ENCODE results near the gene TSC22D1. TPM values are rescaled to one million over a fixed set of nuclear protein-coding genes. Genes with fewer than 3 reads are reported as not detected.

Gene TSC22D1
- total RNA-seq, 1 experiment from 2014 or later, result 194 TPM

GRCh38 chr13:44426461-44426860, 149.7 kb downstream of the TSC22D1 start:
- Histone ChIP-seq H3K9me3 (ENCODE audit: low read length) (no peaks in the 10 kb centered on the region), H3K4me2 (ENCODE audit: low read length) (no peak overlapping the region), H3F3A (ENCODE audit: low read length, unreplicated experiment) (no peaks in the 10 kb centered on the region), H3K9me2 (replicated peaks; ENCODE audit: low read length) (no peaks in the 10 kb centered on the region), H3K4me3 (ENCODE audit: low read length) (no peak overlapping the region), H3K9ac (ENCODE audit: low read length) (no peak overlapping the region), H3K36me3 (ENCODE audit: low read depth, low read length) (no peaks in the 10 kb centered on the region), H3K79me2 (ENCODE audit: low read length) (no peaks in the 10 kb centered on the region), H3K4me1 (ENCODE audit: insufficient read depth, low read length) (no peaks in the 10 kb centered on the region), H4K20me1 (ENCODE audit: low read length) (no peaks in the 10 kb centered on the region), H2AFZ (ENCODE audit: low read length) (no peak overlapping the region), H3K27ac (ENCODE audit: low read length) (no peak overlapping the region), H3K27me3 (ENCODE audit: low read length) (no peaks in the 10 kb centered on the region)
- DNase-seq, result no peak
- BruUV-seq (replicated peaks), result no TSS peak
- intact Hi-C loops (cut with micrococcal nuclease), result no loop called here
- ChIA-PET POLR2A (ENCODE audit: unreplicated experiment) (no interaction called here), CTCF (no interaction called here)
- TF ChIP-seq CTCF (conservative IDR thresholded peaks at IDR 0.05; ENCODE audit: low read depth, low read length) (no peak), EZH2 (IDR thresholded peaks at IDR 0.05; ENCODE audit: low read length, unreplicated experiment) (no peak), EZH2phosphoT487 (IDR thresholded peaks at IDR 0.05; ENCODE audit: borderline replicate concordance, low read length) (no peak)
- no peak for ATAC-seq

GRCh38 chr13:44425815-44426078, 150.4 kb downstream of the TSC22D1 start:
- H3K27ac ChIP-seq (ENCODE audit: low read length), result no peak overlapping the region
- H3K36me3 ChIP-seq (ENCODE audit: low read depth, low read length), result no peaks in the 10 kb centered on the region
- no peak overlapping the region for H3K9ac ChIP-seq (ENCODE audit: low read length)
- no peak overlapping the region for H3K4me3 ChIP-seq (ENCODE audit: low read length)
- intact Hi-C loops (cut with micrococcal nuclease), result no loop called here
- H2AFZ ChIP-seq (ENCODE audit: low read length), result no peak overlapping the region
- TF ChIP-seq EZH2 (IDR thresholded peaks at IDR 0.05; ENCODE audit: low read length, unreplicated experiment) (no peak), CTCF (conservative IDR thresholded peaks at IDR 0.05; ENCODE audit: low read depth, low read length) (no peak), EZH2phosphoT487 (IDR thresholded peaks at IDR 0.05; ENCODE audit: borderline replicate concordance, low read length) (no peak)
- DNase-seq (no peak), ATAC-seq (no peak)
- POLR2A ChIA-PET (ENCODE audit: unreplicated experiment), result interaction anchor here (0.6 kb wide), 1 partner anchor 228 kb away, joined by 3 read pairs; no protein-coding TSS in a partner anchor
- H3K4me2 ChIP-seq (ENCODE audit: low read length), result no peak overlapping the region
- H3F3A ChIP-seq (ENCODE audit: low read length, unreplicated experiment), result no peaks in the 10 kb centered on the region
- no peaks in the 10 kb centered on the region for H4K20me1 ChIP-seq (ENCODE audit: low read length)
- H3K9me2 ChIP-seq (replicated peaks; ENCODE audit: low read length), result no peaks in the 10 kb centered on the region
- BruUV-seq (replicated peaks), result no TSS peak
- H3K27me3 ChIP-seq (ENCODE audit: low read length), result no peaks in the 10 kb centered on the region
- H3K4me1 ChIP-seq (ENCODE audit: insufficient read depth, low read length), result no peaks in the 10 kb centered on the region
- no peaks in the 10 kb centered on the region for H3K9me3 ChIP-seq (ENCODE audit: low read length)
- H3K79me2 ChIP-seq (ENCODE audit: low read length), result no peaks in the 10 kb centered on the region
- CTCF ChIA-PET, result no interaction called here

GRCh38 chr13:44425041-44425814, 150.9 kb downstream of the TSC22D1 start:
- Histone ChIP-seq H3K4me1 (ENCODE audit: insufficient read depth, low read length) (no peaks in the 10 kb centered on the region), H3F3A (ENCODE audit: low read length, unreplicated experiment) (no peaks in the 10 kb centered on the region), H3K27me3 (ENCODE audit: low read length) (no peaks in the 10 kb centered on the region), H3K4me3 (ENCODE audit: low read length) (no peak overlapping the region), H4K20me1 (ENCODE audit: low read length) (no peaks in the 10 kb centered on the region), H3K36me3 (ENCODE audit: low read depth, low read length) (no peaks in the 10 kb centered on the region), H3K27ac (ENCODE audit: low read length) (no peak overlapping the region), H3K9ac (ENCODE audit: low read length) (no peak overlapping the region), H3K79me2 (ENCODE audit: low read length) (no peaks in the 10 kb centered on the region), H3K4me2 (ENCODE audit: low read length) (no peak overlapping the region), H3K9me2 (replicated peaks; ENCODE audit: low read length) (no peaks in the 10 kb centered on the region), H3K9me3 (ENCODE audit: low read length) (no peaks in the 10 kb centered on the region), H2AFZ (ENCODE audit: low read length) (no peak overlapping the region)
- POLR2A ChIA-PET (ENCODE audit: unreplicated experiment), result interaction anchor here (0.6 kb wide), 1 partner anchor 227 kb away, joined by 3 read pairs; no protein-coding TSS in a partner anchor
- CTCF ChIA-PET, result no interaction called here
- DNase-seq, result no peak
- ATAC-seq, result no peak
- intact Hi-C loops (cut with micrococcal nuclease), result no loop called here
- no peak for TF ChIP-seq CTCF (conservative IDR thresholded peaks at IDR 0.05; ENCODE audit: low read depth, low read length)
- TF ChIP-seq EZH2 (IDR thresholded peaks at IDR 0.05; ENCODE audit: low read length, unreplicated experiment), result no peak
- no peak for TF ChIP-seq EZH2phosphoT487 (IDR thresholded peaks at IDR 0.05; ENCODE audit: borderline replicate concordance, low read length)
- no TSS peak for BruUV-seq (replicated peaks)
